K562 (cell line): ENCODE measurements around the gene HOXB7. TPM values are rescaled to one million over a fixed set of nuclear protein-coding genes. Genes with fewer than 3 reads are reported as not detected.

Source experiments
- HDAC1 ChIP-seq, 2 experiments: fragments of 450-650 bp; IDR thresholded peaks; 2 replicates each; pipeline ENCODE4 v1.6.1; 2016 to 2017; ENCODE audit warnings: inconsistent platforms in 1 of 2, mild to moderate bottlenecking in 1 of 2, moderate library complexity in 1 of 2
- L3MBTL2 ChIP-seq: fragments of 450-650 bp; IDR thresholded peaks from 2 replicates; pipeline ENCODE4 v1.6.1; 2016; ENCODE audit warnings: mild to moderate bottlenecking, moderate library complexity
- NBN ChIP-seq: fragments of 450-650 bp; IDR thresholded peaks from 2 replicates; pipeline ENCODE4 v1.6.1; 2016; ENCODE audit warnings: low read depth, mild to moderate bottlenecking
- NR2F6 ChIP-seq: fragments of 450-650 bp; formaldehyde crosslinking; IDR thresholded peaks from 2 replicates; pipeline ENCODE4 v1.4.0; 2020; ENCODE audit warnings: mild to moderate bottlenecking
- POLR2G ChIP-seq: fragments of 200-400 bp; formaldehyde crosslinking; IDR thresholded peaks from 2 replicates; pipeline ENCODE4 v1.6.1; 2017; ENCODE audit warnings: low read depth, mild to moderate bottlenecking, antibody characterized with exemption, low read length, moderate library complexity
- SNIP1 ChIP-seq: fragments of 450-650 bp; IDR thresholded peaks from 2 replicates; pipeline ENCODE4 v1.7.1; 2017; ENCODE audit warnings: low read depth, mild to moderate bottlenecking
- STAT5A ChIP-seq: IDR thresholded peaks from 2 replicates; pipeline ENCODE4 v1.6.1; 2012; ENCODE audit warnings: low read length, inconsistent platforms, borderline replicate concordance
- TCF3 ChIP-seq: sonication (generic); formaldehyde crosslinking; IDR thresholded peaks from 2 replicates; pipeline ENCODE4 v1.4.0; 2020; ENCODE audit warnings: mild to moderate bottlenecking, missing genetic modification reagents
- polyA plus RNA-seq, 8 experiments: library from polyadenylated mRNA; depleted of rRNA in 4 of 8; stranded (reverse) in 5 of 8; unstranded in 3 of 8; fragments of >200 nt; fragmentation: Nextera tagmentation in 2 of 8; fragmentation: Illumina TruSeq in 1 of 8; extraction: Ambion mirVana in 2 of 8; extraction: Trizol in 1 of 8; gene quantifications; 2 replicates each; pipeline versions ENCODE4 v1.2.1 to v1.2.3, GENCODE V29; 2011 to 2014; ENCODE audit warnings: inconsistent platforms in 1 of 8, missing spikeins in 1 of 8
- total RNA-seq, 7 experiments: library from RNA; depleted of rRNA in 6 of 7; stranded (reverse); fragments of >200 nt in 6 of 7; fragmentation: Illumina TruSeq in 2 of 7; extraction: Trizol in 2 of 7; gene quantifications; 2 replicates each; pipeline versions ENCODE4 v1.2.1 to v1.2.3, GENCODE V29; 2011 to 2021; ENCODE audit warnings: low replicate concordance in 1 of 7
- TF ChIP-seq, protein P1 (sequence below): fragments of 250-450 bp; sonication (Bioruptor Pico); IDR thresholded peaks from 2 replicates; pipeline ENCODE4 v1.5.0; 2021; ENCODE audit warnings: mild to moderate bottlenecking, moderate library complexity
- TF ChIP-seq, protein P2 (sequence below), 2 experiments: IDR thresholded peaks in 1 of 2; conservative IDR thresholded peaks in 1 of 2; 2 replicates each; pipeline ENCODE4 v1.6.1; 2016; ENCODE audit warnings: low read depth in 2 of 2, mild to moderate bottlenecking in 1 of 2, missing compliant biosample characterization in 1 of 2, missing genetic modification characterization in 1 of 2, moderate library complexity in 1 of 2
- TF ChIP-seq, protein P3 (sequence below), 2 experiments: fragments of 450-650 bp in 1 of 2; sonication (generic) in 1 of 2; formaldehyde crosslinking in 1 of 2; IDR thresholded peaks in 1 of 2; conservative IDR thresholded peaks in 1 of 2; 2 replicates each; pipeline versions ENCODE4 v1.6.1 to v1.8.1; 2016 to 2023; ENCODE audit warnings: mild to moderate bottlenecking in 2 of 2, moderate library complexity in 2 of 2, inconsistent platforms in 1 of 2, missing genetic modification reagents in 1 of 2
- TF ChIP-seq, protein P4 (sequence below), 2 experiments: fragments of 450-650 bp; IDR thresholded peaks; 2 replicates each; pipeline ENCODE4 v1.6.1; 2016
- TF ChIP-seq, protein P5 (sequence below): sonication (generic); formaldehyde crosslinking; IDR thresholded peaks from 2 replicates; pipeline ENCODE4 v1.9.0; 2022; ENCODE audit warnings: mild to moderate bottlenecking, missing genetic modification reagents
- TF ChIP-seq, protein P6 (sequence below): fragments of 450-650 bp; conservative IDR thresholded peaks from 2 replicates; pipeline ENCODE4 v1.6.1; 2016; ENCODE audit warnings: missing genetic modification characterization, low read depth, mild to moderate bottlenecking, control low read depth, missing compliant biosample characterization

The HOXB7 gene
- total and polyA plus RNA-seq, 9 of the 15 experiments (the other 6 are each of a cell fraction or from before 2014, with no cell fraction given) = 5.5 to 16.7 (median 8.3) TPM

DNA sequence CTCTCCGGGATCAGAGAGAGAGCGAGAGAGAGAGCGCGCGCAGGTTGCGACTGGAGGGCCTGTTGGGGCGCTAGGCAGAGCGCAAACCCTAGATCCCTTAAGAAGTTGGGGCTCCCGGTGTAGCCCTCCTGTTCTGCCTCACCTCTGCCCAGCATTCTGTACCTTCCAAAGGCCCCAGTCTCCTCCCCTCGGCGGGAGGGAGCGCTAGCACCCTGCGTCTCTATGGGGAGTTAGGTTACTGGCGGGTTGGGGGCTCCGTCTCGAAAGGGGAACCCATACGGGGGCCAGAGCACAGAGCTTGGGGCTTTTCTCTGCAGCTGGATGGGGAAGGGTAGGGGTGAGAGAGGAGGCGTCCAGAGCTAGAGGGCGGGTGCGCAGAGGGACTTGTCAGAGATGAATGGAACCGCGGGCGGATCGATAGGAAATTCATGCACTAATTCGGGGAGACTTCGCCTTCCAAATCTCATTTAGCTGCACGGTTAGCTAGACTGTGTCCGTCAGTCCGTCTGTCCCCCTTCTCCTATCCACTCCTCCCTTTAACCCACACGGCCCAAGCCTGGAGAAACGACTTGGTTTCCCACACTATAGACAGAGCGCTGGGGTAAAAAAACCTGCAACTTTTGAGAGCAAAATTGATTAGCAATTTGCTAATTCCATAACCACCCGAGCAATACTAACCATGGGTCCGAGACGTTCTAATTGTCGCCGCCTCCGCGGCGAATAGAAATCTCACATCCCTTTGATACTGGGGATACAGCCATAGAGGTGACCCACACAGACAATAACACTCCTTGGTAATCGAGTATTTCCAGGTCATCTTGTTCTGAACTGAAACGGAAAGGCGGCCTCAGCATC is 32.0 kb downstream of the HOXB7 start (continued):
- TF ChIP-seq, protein P1, sequence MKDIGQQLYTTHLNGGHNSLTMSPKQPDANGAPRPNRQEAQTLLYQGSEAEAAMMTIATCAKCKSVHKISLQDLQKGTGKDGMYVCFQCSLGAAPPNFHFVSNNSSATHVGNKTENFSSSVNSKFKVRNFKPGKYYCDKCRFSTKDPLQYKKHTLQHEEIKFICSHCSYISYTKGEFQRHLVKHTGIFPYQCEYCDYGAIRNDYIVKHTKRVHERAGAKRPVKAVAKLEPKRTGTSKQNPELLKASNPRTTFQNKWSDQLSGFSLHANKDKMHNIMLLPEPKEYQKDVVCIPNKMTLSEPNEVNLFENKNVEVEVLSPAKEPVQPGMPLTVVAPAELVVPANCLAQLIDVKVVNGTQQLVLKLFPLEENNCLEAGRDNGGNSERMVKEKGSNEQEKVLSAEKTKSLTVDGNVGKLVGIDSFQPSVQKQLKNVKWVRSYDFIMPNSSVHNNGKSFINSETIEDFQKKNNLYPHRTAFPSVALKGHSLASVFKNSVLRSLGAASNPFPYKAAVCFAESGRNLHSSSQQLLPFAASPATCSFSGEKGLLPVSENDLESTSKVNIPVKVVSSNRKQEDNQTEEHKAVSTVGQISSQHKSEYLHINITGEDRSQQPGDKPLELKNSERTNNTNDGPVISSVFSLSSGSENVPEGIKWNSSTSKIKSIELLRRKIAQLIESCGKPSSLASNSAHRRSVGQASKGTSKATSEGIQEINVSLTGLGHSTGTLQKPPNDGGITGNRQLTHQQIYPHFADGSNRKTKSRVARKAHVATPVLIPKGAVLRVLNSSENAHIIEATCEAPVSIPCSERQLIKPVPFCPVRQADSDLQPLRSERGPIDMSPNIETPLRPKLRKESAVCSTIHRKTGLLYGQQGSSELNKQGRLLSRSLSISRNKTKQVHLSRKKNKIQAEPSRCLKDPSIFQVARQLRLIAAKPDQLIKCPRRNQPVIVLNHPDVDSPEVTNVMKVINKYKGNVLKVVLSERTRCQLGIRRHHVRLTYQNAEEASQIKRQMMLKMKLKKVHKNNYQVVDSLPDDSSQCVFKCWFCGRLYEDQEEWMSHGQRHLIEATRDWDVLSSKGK (CRISPR knock-in tag) = no peak
- TF ChIP-seq, protein P2, sequence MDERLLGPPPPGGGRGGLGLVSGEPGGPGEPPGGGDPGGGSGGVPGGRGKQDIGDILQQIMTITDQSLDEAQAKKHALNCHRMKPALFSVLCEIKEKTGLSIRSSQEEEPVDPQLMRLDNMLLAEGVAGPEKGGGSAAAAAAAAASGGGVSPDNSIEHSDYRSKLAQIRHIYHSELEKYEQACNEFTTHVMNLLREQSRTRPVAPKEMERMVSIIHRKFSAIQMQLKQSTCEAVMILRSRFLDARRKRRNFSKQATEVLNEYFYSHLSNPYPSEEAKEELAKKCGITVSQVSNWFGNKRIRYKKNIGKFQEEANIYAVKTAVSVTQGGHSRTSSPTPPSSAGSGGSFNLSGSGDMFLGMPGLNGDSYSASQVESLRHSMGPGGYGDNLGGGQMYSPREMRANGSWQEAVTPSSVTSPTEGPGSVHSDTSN (CRISPR knock-in tag; IDR thresholded peaks at IDR 0.05; ENCODE audit: low read depth) = no peak
- TF ChIP-seq, protein P2 (tag; conservative IDR thresholded peaks at IDR 0.05; ENCODE audit: low read depth) = peak; percentile 38
- TF ChIP-seq POLR2G (peak; percentile 53), NR2F6 (CRISPR knock-in tag) (0 out of 2 replicates have a peak, but pooled peaks have one; percentile 19), TCF3 (CRISPR knock-in tag) (no peak), STAT5A (no peak), NBN (no peak), SNIP1 (no peak), L3MBTL2 (peak; percentile 22; the same call in 1 of the 2 replicates), HDAC1 (IDR thresholded peaks at IDR 0.05) (0 out of 4 replicates have a peak, but pooled peaks of 1 of the 2 experiments have one; percentile 15)
- TF ChIP-seq, protein P3, sequence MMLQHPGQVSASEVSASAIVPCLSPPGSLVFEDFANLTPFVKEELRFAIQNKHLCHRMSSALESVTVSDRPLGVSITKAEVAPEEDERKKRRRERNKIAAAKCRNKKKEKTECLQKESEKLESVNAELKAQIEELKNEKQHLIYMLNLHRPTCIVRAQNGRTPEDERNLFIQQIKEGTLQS (IDR thresholded peaks at IDR 0.05) = no peak
- TF ChIP-seq, protein P3 (CRISPR knock-in tag; conservative IDR thresholded peaks at IDR 0.05) = no peak
- TF ChIP-seq, protein P4, sequence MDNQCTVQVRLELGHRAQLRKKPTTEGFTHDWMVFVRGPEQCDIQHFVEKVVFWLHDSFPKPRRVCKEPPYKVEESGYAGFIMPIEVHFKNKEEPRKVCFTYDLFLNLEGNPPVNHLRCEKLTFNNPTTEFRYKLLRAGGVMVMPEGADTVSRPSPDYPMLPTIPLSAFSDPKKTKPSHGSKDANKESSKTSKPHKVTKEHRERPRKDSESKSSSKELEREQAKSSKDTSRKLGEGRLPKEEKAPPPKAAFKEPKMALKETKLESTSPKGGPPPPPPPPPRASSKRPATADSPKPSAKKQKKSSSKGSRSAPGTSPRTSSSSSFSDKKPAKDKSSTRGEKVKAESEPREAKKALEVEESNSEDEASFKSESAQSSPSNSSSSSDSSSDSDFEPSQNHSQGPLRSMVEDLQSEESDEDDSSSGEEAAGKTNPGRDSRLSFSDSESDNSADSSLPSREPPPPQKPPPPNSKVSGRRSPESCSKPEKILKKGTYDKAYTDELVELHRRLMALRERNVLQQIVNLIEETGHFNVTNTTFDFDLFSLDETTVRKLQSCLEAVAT (IDR thresholded peaks at IDR 0.05) = peak; percentile 66 to 85; a peak in 3 of 4 replicates
- TF ChIP-seq, protein P5, sequence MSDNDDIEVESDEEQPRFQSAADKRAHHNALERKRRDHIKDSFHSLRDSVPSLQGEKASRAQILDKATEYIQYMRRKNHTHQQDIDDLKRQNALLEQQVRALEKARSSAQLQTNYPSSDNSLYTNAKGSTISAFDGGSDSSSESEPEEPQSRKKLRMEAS (CRISPR knock-in tag) = no peak; the same call in 1 of the 2 replicates
- TF ChIP-seq, protein P6, sequence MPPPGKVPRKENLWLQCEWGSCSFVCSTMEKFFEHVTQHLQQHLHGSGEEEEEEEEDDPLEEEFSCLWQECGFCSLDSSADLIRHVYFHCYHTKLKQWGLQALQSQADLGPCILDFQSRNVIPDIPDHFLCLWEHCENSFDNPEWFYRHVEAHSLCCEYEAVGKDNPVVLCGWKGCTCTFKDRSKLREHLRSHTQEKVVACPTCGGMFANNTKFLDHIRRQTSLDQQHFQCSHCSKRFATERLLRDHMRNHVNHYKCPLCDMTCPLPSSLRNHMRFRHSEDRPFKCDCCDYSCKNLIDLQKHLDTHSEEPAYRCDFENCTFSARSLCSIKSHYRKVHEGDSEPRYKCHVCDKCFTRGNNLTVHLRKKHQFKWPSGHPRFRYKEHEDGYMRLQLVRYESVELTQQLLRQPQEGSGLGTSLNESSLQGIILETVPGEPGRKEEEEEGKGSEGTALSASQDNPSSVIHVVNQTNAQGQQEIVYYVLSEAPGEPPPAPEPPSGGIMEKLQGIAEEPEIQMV = no peak
